Spleen (tissue), 11 donors: ENCODE measurements around the gene DNAJC8. TPM values are rescaled to one million over a fixed set of nuclear protein-coding genes. Genes with fewer than 3 reads are reported as not detected.
A peak's percentile ranks its signal among the peaks of the same experiment; 100 is the strongest.

Source experiments
- DNase-seq: peaks from one replicate; pipeline ENCODE4 v3.0.0-alpha.2; 2020
- H3K27ac ChIP-seq, 8 donors: fragments of 200-600 bp; sonication (generic) in 7 of 8; 1 replicate in 4 of 8; 2 replicates in 4 of 8; pipeline versions ENCODE4 v1.5.0 to v1.8.0; 2016 to 2021; ENCODE audit warnings: inconsistent platforms in 4 of 8, mild to moderate bottlenecking in 4 of 8, moderate library complexity in 1 of 8
- H3K27me3 ChIP-seq, 7 donors: fragments of 200-600 bp; sonication (generic) in 6 of 7; replicated peaks in 1 of 7; 1 replicate in 4 of 7; 2 replicates in 3 of 7; pipeline versions ENCODE4 v1.5.0 to v1.8.0; 2016 to 2021; ENCODE audit warnings: inconsistent platforms in 3 of 7, mild to moderate bottlenecking in 1 of 7
- H3K36me3 ChIP-seq, 6 donors: fragments of 200-600 bp; sonication (generic) in 5 of 6; 1 replicate in 4 of 6; 2 replicates in 2 of 6; pipeline versions ENCODE4 v1.5.0 to v1.8.0; 2016 to 2021; ENCODE audit warnings: inconsistent platforms in 2 of 6
- H3K4me1 ChIP-seq, 6 donors: fragments of 200-600 bp; sonication (generic) in 5 of 6; 1 replicate in 3 of 6; 2 replicates in 3 of 6; pipeline versions ENCODE4 v1.5.0 to v1.8.0; 2016 to 2021; ENCODE audit warnings: inconsistent platforms in 3 of 6
- H3K4me3 ChIP-seq, 8 donors: fragments of 200-600 bp; sonication (generic) in 7 of 8; 1 replicate in 4 of 8; 2 replicates in 4 of 8; pipeline versions ENCODE4 v1.5.0 to v1.8.0; 2016 to 2021; ENCODE audit warnings: inconsistent platforms in 4 of 8, mild to moderate bottlenecking in 4 of 8, moderate library complexity in 2 of 8
- H3K9me3 ChIP-seq, 8 donors: fragments of 200-600 bp; sonication (generic) in 7 of 8; 1 replicate in 4 of 8; 2 replicates in 4 of 8; pipeline versions ENCODE4 v1.5.0 to v1.8.0; 2016 to 2021; ENCODE audit warnings: inconsistent platforms in 4 of 8
- CTCF ChIP-seq, 11 experiments: fragments of 200-600 bp in 7 of 11; fragments of 450-650 bp in 4 of 11; sonication (generic) in 4 of 11; IDR thresholded peaks in 8 of 11; conservative IDR thresholded peaks in 3 of 11; 1 replicate in 7 of 11; 2 replicates in 4 of 11; pipeline versions ENCODE4 v1.4.0 to v1.8.0; 2016 to 2021; ENCODE audit warnings: antibody characterized with exemption in 11 of 11, inconsistent platforms in 4 of 11, mild to moderate bottlenecking in 1 of 11
- POLR2A ChIP-seq, 3 donors: fragments of 450-650 bp; IDR thresholded peaks; one replicate each; pipeline ENCODE4 v1.5.1; 2017; ENCODE audit warnings: antibody characterized with exemption in 3 of 3, mild to moderate bottlenecking in 1 of 3
- POLR2AphosphoS5 ChIP-seq, 3 donors: sonication (generic); formaldehyde crosslinking; IDR thresholded peaks; one replicate each; pipeline ENCODE4 v1.5.1; 2017; ENCODE audit warnings: antibody characterized with exemption in 3 of 3
- WGBS, 5 donors: extraction: QIAGEN DNeasy Blood & Tissue Kit in 3 of 5; methylation state at CpG; one replicate each; pipeline versions ENCODE4 v1.1.5 to v1.1.7; 2013 to 2018; 5-methylcytosine and 5-hydroxymethylcytosine counted together
- intact Hi-C: fragments of 100-400 bp; cut with DNase I; formaldehyde crosslinking; loops from one replicate; pipeline ENCODE4 v1.15.0; 2023; ENCODE audit warnings: low total_unique reads
- polyA plus RNA-seq, 3 donors: library from polyadenylated mRNA; stranded (reverse); fragments of 200-250 nt; gene quantifications; one replicate each; pipeline ENCODE4 v1.2.1, GENCODE V29; 2013
- total RNA-seq, 7 donors: library from RNA; depleted of rRNA in 3 of 7; stranded (reverse); fragments of >200 nt in 3 of 7; fragmentation: NEBNext Ultra II Directional in 4 of 7; extraction: Animal tissue kit (Norgen Biotek cat#: 25700) in 4 of 7; gene quantifications; one replicate each; pipeline versions ENCODE4 v1.1.0 to v1.2.1, GENCODE V29; 2016 to 2021
- donor health status: healthy with polysubstance abuse.
- donor health status: DM: no; HTN: no; CAD: no; lungs with moderate emphysema.
- donor health status: DM: no; HTN: no; CAD: no.
- donor health status: Bipolar disorder and iron deficiency.
- donor health status: healthy.
- donor health status: DM: no; HTN: no; CAD: no.
- donor health status: DM: yes; HTN: yes; CAD: no.

Gene DNAJC8
- total and polyA plus RNA-seq, 10 donors, result 52.0 to 95.9 (median 62.3) TPM

- intact Hi-C loops, result loop anchor here (10.0 kb wide), 1 partner anchor 60 kb away; the partner anchor contains the start of gene MED18
- H3K36me3 ChIP-seq, result peaks cover 0 to 12% (median 0%) of the 10 kb centered on the region in 6 donors
- TF ChIP-seq POLR2A (IDR thresholded peaks at IDR 0.05) (no peak), CTCF (IDR thresholded peaks at IDR 0.05 in 8 of 11, conservative IDR thresholded peaks at IDR 0.05 in 3 of 11) (no peak), POLR2AphosphoS5 (IDR thresholded peaks at IDR 0.05) (no peak)
- H3K4me3 ChIP-seq, result no peak overlapping the region
- no peaks in the 10 kb centered on the region for H3K9me3 ChIP-seq
- peaks cover 11 to 72% (median 23%) of the 10 kb centered on the region in 6 donors for H3K4me1 ChIP-seq
- H3K27ac ChIP-seq, result no peak overlapping the region
- no peak for DNase-seq
- H3K27me3 ChIP-seq, result peaks cover 0 to 5% (median 0%) of the 10 kb centered on the region in 7 donors
- WGBS, 5 donors, result 83 to 91% (median 90%) methylated on average over 1 of the region's 1 CpG
Observed at GRCh38 chr1:28264897-28265296, 32.1 kb upstream of the DNAJC8 start.

- Histone ChIP-seq H3K4me3 (peak overlapping the region; percentile 85 to 100 (median 97)), H3K9me3 (no peaks in the 10 kb centered on the region), H3K27ac (peak overlapping the region in 2 of 8 donors; percentile 93 to 94), H3K27me3 (peaks cover 0 to 5% (median 0%) of the 10 kb centered on the region in 7 donors), H3K36me3 (no peaks in the 10 kb centered on the region), H3K4me1 (peaks cover 17 to 79% (median 33%) of the 10 kb centered on the region in 6 donors)
- 64 to 84% (median 78%) methylated on average over 7 of the region's 7 CpGs for WGBS, 5 donors
- intact Hi-C loops, result loop anchor here (10.0 kb wide), 1 partner anchor 64 kb away; the partner anchor contains the start of gene MED18
- no peak for TF ChIP-seq POLR2A (IDR thresholded peaks at IDR 0.05)
- no peak for TF ChIP-seq POLR2AphosphoS5 (IDR thresholded peaks at IDR 0.05)
- no peak for TF ChIP-seq CTCF (IDR thresholded peaks at IDR 0.05 in 8 of 11, conservative IDR thresholded peaks at IDR 0.05 in 3 of 11)
- DNase-seq, result no peak
Observed at GRCh38 chr1:28260803-28261174, 28.0 kb upstream of the DNAJC8 start.

- TF ChIP-seq POLR2A (IDR thresholded peaks at IDR 0.05) (no peak), CTCF (IDR thresholded peaks at IDR 0.05 in 8 of 11, conservative IDR thresholded peaks at IDR 0.05 in 3 of 11) (no peak), POLR2AphosphoS5 (IDR thresholded peaks at IDR 0.05) (peak in 2 of 3 donors; percentile 41 to 45)
- Histone ChIP-seq H3K36me3 (no peaks in the 10 kb centered on the region), H3K4me1 (peaks cover 17 to 85% (median 33%) of the 10 kb centered on the region in 6 donors), H3K9me3 (no peaks in the 10 kb centered on the region), H3K27ac (peak overlapping the region; percentile 68 to 94 (median 86)), H3K27me3 (peaks cover 0 to 5% (median 0%) of the 10 kb centered on the region in 7 donors), H3K4me3 (peak overlapping the region; percentile 85 to 100 (median 97))
- intact Hi-C loops, result loop anchor here (10.0 kb wide), 2 partner anchors 65 to 105 kb away; partner anchors contain the start of genes MED18 and PHACTR4
- DNase-seq, result peak; percentile 89
- WGBS, 5 donors, result 2 to 15% (median 4%) methylated on average over 20 to 66 of the region's 66 CpGs
Observed at GRCh38 chr1:28259934-28260802, 27.3 kb upstream of the DNAJC8 start.
